Coronary artery (tissue), 2 donors: Measurements from ENCODE around the gene CDIP1.
A peak's percentile ranks its signal among the peaks of the same experiment; 100 is the strongest.

ENCODE experiments used
- DNase-seq: peaks from one replicate; pipeline ENCODE4 v3.0.0-alpha.2; 2017; ENCODE audit warnings: low spot score
- H3K27ac ChIP-seq, 2 donors: fragments of 200-600 bp; sonication (generic); one replicate each; pipeline ENCODE4 v1.5.1; 2016 to 2019
- H3K4me3 ChIP-seq: fragments of 200-600 bp; sonication (generic); 2 replicates; pipeline ENCODE4 v1.5.1; 2016; ENCODE audit warnings: mild to moderate bottlenecking, moderate library complexity
- CTCF ChIP-seq: fragments of 200-600 bp; sonication (generic); IDR thresholded peaks from one replicate; pipeline ENCODE4 v1.5.1; 2019; ENCODE audit warnings: antibody characterized with exemption

CDIP1 gene

GRCh38 chr16:4533490-4533889, 5.1 kb downstream of the CDIP1 start:
- TF ChIP-seq CTCF = no peak

GRCh38 chr16:4532238-4532637, 6.3 kb downstream of the CDIP1 start:
- TF ChIP-seq CTCF = no peak
- H3K4me3 ChIP-seq = no peak overlapping the region
- no peak for DNase-seq
- H3K27ac ChIP-seq = no peak overlapping the region

More at GRCh38 chr16:4533490-4533889, 5.1 kb downstream of the CDIP1 start:
- H3K27ac ChIP-seq = peak overlapping the region in 1 of 2 donors; percentile 21
- no peak for DNase-seq
- H3K4me3 ChIP-seq = no peak overlapping the region

GRCh38 chr16:4531811-4532210, 6.8 kb downstream of the CDIP1 start:
- no peak for DNase-seq
- no peak overlapping the region for H3K27ac ChIP-seq

GRCh38 chr16:4529085-4530060, 9.2 kb downstream of the CDIP1 start:
- TF ChIP-seq CTCF = no peak
- Histone ChIP-seq H3K27ac (no peak overlapping the region), H3K4me3 (no peak overlapping the region)
- DNase-seq = no peak

More at GRCh38 chr16:4531811-4532210, 6.8 kb downstream of the CDIP1 start:
- H3K4me3 ChIP-seq = no peak overlapping the region
- TF ChIP-seq CTCF = no peak

- no peak for TF ChIP-seq CTCF
- no peak for DNase-seq
- Histone ChIP-seq H3K4me3 (no peak overlapping the region), H3K27ac (no peak overlapping the region)
Measured at GRCh38 chr16:4525634-4526277, 12.8 kb downstream of the CDIP1 start.

GRCh38 chr16:4525069-4525468, 13.5 kb downstream of the CDIP1 start:
- DNase-seq = no peak
- no peak overlapping the region for H3K4me3 ChIP-seq
- no peak overlapping the region for H3K27ac ChIP-seq
- TF ChIP-seq CTCF = no peak
